SU-DHL-6 (cell line): ENCODE measurements around the gene GLS.

Experiments
- H2AFZ ChIP-seq: fragments of 200-600 bp; sonication (generic); 2 replicates; pipeline ENCODE4 v1.6.1; 2014; ENCODE audit warnings: low read depth, mild to moderate bottlenecking, moderate library complexity, mixed read lengths, antibody characterized with exemption, low read length; ENCODE audit not compliant: severe bottlenecking
- H3F3A ChIP-seq: fragments of 200-600 bp; shearing (Covaris generic); 2 replicates; pipeline ENCODE4 v1.6.0; 2016; ENCODE audit warnings: antibody characterized with exemption, mild to moderate bottlenecking; ENCODE audit not compliant: insufficient read depth
- H3K27ac ChIP-seq: fragments of 200-600 bp; sonication (generic); 2 replicates; pipeline ENCODE4 v1.5.1; 2016; ENCODE audit warnings: low read depth, mild to moderate bottlenecking, low read length, moderate library complexity, mixed read lengths
- H3K27me3 ChIP-seq: fragments of 200-600 bp; sonication (generic), shearing (Covaris generic); 2 replicates; pipeline ENCODE4 v1.6.0; 2014; ENCODE audit warnings: mild to moderate bottlenecking, low read length
- H3K36me3 ChIP-seq: fragments of 200-600 bp; sonication (generic); 2 replicates; pipeline ENCODE4 v1.6.1; 2014; ENCODE audit warnings: mild to moderate bottlenecking, low read length, mixed read lengths
- H3K4me2 ChIP-seq: fragments of 300-600, 200-600 bp; shearing (Covaris generic), sonication (generic); 2 replicates; pipeline ENCODE4 v1.6.0; 2014; ENCODE audit warnings: low read length, low read depth, mild to moderate bottlenecking; ENCODE audit not compliant: poor library complexity, severe bottlenecking
- H3K4me3 ChIP-seq: fragments of 200-600 bp; sonication (generic); 2 replicates; pipeline ENCODE4 v1.5.1; 2014; ENCODE audit warnings: antibody characterized with exemption, low read length, mild to moderate bottlenecking, mixed read lengths; ENCODE audit not compliant: insufficient read depth, poor library complexity, severe bottlenecking
- H3K79me2 ChIP-seq: fragments of 200-600 bp; sonication (generic); 2 replicates; pipeline ENCODE4 v1.6.1; 2014; ENCODE audit warnings: mild to moderate bottlenecking, low read length, moderate library complexity; ENCODE audit not compliant: insufficient read depth
- H3K9ac ChIP-seq: fragments of 200-600 bp; sonication (generic); 2 replicates; pipeline ENCODE4 v1.7.0; 2014; ENCODE audit warnings: mild to moderate bottlenecking, low read length
- H3K9me2 ChIP-seq: fragments of 200-600 bp; sonication (generic); replicated peaks from 2 replicates; pipeline ENCODE4 v1.6.1; 2014; ENCODE audit warnings: low read length; ENCODE audit not compliant: insufficient read depth
- H3K9me3 ChIP-seq: fragments of 200-600 bp; sonication (generic); 2 replicates; pipeline ENCODE4 v1.6.1; 2014; ENCODE audit warnings: low read length, mixed read lengths; ENCODE audit not compliant: insufficient read depth
- H4K20me1 ChIP-seq: fragments of 200-600 bp; sonication (generic); 2 replicates; pipeline ENCODE4 v1.6.1; 2014; ENCODE audit warnings: low read depth, mild to moderate bottlenecking, antibody characterized with exemption, low read length, moderate library complexity, mixed read lengths
- EZH2phosphoT487 ChIP-seq: fragments of 200-600 bp; sonication (generic), shearing (Covaris generic); conservative IDR thresholded peaks from 2 replicates; pipeline ENCODE4 v1.6.1; 2018; ENCODE audit warnings: mild to moderate bottlenecking, antibody characterized with exemption, low read length, moderate library complexity, mixed read lengths
- TF ChIP-seq, protein P1 (sequence below): fragments of 200-600 bp; sonication (generic); IDR thresholded peaks from one replicate; pipeline ENCODE4 v1.5.1; 2017; ENCODE audit warnings: antibody characterized with exemption, mild to moderate bottlenecking, low read length, moderate library complexity; ENCODE audit not compliant: insufficient read depth, poor library complexity, severe bottlenecking

Gene GLS

DNA sequence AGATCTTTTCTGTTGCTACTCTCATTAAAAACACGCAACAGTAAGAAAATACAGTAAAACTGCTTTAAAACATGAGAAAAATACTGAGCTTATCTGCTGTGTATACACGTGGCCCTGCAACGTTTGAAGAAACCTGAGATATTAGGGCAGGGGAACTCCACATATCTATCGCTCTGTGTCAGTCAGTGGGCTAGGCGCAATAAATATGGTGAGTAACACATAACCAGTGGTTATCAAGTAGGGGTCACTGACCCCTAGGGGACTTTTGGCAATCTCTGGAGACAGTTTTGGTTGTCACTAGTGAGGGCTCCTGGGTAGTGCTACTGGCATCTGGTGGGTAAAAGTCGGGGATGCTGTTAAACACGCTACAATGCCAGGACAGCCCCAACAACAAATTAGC lies 118.4 kb downstream of the GLS start:
- Histone ChIP-seq H3K9me2 (no peaks in the 10 kb centered on the region), H3K4me2 (no peak overlapping the region), H4K20me1 (no peaks in the 10 kb centered on the region), H3K36me3 (peaks cover 11% of the 10 kb centered on the region; the same call in 1 of the 2 replicates), H3K9me3 (no peaks in the 10 kb centered on the region), H3K27me3 (no peaks in the 10 kb centered on the region), H3K27ac (no peak overlapping the region), H3K9ac (no peak overlapping the region), H3K79me2 (no peaks in the 10 kb centered on the region), H2AFZ (no peak overlapping the region), H3K4me3 (no peak overlapping the region), H3F3A (no peaks in the 10 kb centered on the region)
- TF ChIP-seq EZH2phosphoT487 = no peak
- TF ChIP-seq, protein P1, sequence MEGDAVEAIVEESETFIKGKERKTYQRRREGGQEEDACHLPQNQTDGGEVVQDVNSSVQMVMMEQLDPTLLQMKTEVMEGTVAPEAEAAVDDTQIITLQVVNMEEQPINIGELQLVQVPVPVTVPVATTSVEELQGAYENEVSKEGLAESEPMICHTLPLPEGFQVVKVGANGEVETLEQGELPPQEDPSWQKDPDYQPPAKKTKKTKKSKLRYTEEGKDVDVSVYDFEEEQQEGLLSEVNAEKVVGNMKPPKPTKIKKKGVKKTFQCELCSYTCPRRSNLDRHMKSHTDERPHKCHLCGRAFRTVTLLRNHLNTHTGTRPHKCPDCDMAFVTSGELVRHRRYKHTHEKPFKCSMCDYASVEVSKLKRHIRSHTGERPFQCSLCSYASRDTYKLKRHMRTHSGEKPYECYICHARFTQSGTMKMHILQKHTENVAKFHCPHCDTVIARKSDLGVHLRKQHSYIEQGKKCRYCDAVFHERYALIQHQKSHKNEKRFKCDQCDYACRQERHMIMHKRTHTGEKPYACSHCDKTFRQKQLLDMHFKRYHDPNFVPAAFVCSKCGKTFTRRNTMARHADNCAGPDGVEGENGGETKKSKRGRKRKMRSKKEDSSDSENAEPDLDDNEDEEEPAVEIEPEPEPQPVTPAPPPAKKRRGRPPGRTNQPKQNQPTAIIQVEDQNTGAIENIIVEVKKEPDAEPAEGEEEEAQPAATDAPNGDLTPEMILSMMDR = no peak

DNA sequence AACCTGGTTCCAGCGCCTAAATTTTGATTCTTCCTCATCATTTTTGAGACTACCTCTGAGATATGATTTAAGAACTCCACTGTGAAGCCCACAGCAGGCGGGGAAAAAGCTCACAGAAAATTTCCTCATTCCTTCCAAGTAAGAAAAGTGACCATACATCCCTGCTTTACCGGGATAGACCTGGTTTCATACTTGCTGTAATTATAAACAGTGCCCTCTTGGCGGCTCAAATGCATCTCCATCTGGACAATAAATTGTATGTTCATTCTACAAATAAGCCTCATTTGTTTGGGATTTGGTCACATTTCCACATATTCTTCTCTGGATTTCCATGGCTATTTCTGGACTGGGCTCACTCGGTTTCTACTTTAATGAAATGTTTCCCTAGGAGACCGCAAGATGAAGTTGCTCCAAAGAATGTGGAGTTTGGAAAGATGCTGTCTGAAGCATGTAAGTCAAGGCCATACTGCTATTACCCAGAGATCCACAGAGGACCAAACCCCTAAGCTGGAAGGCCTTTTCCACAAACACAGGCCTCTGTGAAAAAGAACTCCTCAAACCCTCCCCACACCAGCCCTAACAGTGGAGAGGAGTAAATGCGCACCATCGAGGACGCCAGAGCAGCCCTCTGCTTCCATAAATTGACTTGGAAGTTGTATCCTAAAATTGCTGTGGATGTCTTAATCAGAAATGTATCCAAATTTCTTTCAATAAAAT lies 119.5 kb downstream of the GLS start:
- peaks cover 9% of the 10 kb centered on the region; the same call in 1 of the 2 replicates for H3K36me3 ChIP-seq
- no peaks in the 10 kb centered on the region for H3F3A ChIP-seq
- H3K9me3 ChIP-seq = no peaks in the 10 kb centered on the region

DNA sequence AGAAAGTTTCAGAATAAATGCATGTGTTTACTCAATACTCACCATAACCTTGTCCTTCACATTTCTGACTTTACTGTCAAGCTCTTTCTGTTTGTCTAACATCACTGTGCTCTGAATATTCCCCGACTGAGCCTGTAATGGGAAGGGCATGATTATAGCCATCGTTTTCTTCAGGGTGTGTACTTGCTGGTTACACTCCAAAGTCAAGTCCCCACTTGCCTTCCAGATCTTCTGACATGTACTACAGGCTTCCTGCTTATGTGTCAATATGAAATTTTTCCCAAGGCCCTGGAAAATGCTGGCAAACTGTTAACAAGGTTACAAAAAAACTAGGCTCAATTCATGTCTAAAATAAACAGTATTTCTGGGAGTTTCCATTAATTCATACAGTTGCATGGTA lies 120.4 kb downstream of the GLS start:
- no peak overlapping the region for H2AFZ ChIP-seq

More for the DNA sequence above, 119.5 kb downstream of the GLS start:
- Histone ChIP-seq H3K9ac (no peak overlapping the region), H3K4me2 (no peak overlapping the region), H4K20me1 (no peaks in the 10 kb centered on the region), H3K27ac (no peak overlapping the region), H3K4me3 (no peak overlapping the region), H3K27me3 (no peaks in the 10 kb centered on the region), H2AFZ (no peak overlapping the region), H3K9me2 (no peaks in the 10 kb centered on the region), H3K79me2 (no peaks in the 10 kb centered on the region)
- TF ChIP-seq, protein P1 = no peak
- TF ChIP-seq EZH2phosphoT487 = no peak

More for the DNA sequence above, 120.4 kb downstream of the GLS start:
- TF ChIP-seq EZH2phosphoT487 = no peak
- TF ChIP-seq, protein P1 = no peak
- Histone ChIP-seq H3K27me3 (no peaks in the 10 kb centered on the region), H3K9me2 (no peaks in the 10 kb centered on the region), H4K20me1 (no peaks in the 10 kb centered on the region), H3K79me2 (no peaks in the 10 kb centered on the region), H3K4me2 (no peak overlapping the region), H3K9ac (no peak overlapping the region), H3K27ac (no peak overlapping the region), H3K9me3 (no peaks in the 10 kb centered on the region), H3F3A (no peaks in the 10 kb centered on the region), H3K36me3 (peaks cover 8% of the 10 kb centered on the region; the same call in 1 of the 2 replicates), H3K4me3 (no peak overlapping the region)
